Measurements from ENCODE around the gene IRS2.

- TF ChIP-seq CHD2 (IDR thresholded peaks at IDR 0.05; ENCODE audit: low read length, partially characterized antibody) = no peak
- TF ChIP-seq RXRA (IDR thresholded peaks at IDR 0.05; ENCODE audit: borderline replicate concordance, low read depth) = no peak
- no peak for TF ChIP-seq TCF12 (IDR thresholded peaks at IDR 0.05)
- no peak for TF ChIP-seq FOSL2 (IDR thresholded peaks at IDR 0.05; ENCODE audit: borderline replicate concordance, low read depth)
- TF ChIP-seq, protein P1, sequence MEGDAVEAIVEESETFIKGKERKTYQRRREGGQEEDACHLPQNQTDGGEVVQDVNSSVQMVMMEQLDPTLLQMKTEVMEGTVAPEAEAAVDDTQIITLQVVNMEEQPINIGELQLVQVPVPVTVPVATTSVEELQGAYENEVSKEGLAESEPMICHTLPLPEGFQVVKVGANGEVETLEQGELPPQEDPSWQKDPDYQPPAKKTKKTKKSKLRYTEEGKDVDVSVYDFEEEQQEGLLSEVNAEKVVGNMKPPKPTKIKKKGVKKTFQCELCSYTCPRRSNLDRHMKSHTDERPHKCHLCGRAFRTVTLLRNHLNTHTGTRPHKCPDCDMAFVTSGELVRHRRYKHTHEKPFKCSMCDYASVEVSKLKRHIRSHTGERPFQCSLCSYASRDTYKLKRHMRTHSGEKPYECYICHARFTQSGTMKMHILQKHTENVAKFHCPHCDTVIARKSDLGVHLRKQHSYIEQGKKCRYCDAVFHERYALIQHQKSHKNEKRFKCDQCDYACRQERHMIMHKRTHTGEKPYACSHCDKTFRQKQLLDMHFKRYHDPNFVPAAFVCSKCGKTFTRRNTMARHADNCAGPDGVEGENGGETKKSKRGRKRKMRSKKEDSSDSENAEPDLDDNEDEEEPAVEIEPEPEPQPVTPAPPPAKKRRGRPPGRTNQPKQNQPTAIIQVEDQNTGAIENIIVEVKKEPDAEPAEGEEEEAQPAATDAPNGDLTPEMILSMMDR (IDR thresholded peaks at IDR 0.05) = no peak
- no peak for TF ChIP-seq TAF1 (IDR thresholded peaks at IDR 0.05; ENCODE audit: borderline replicate concordance, low read depth, low read length)
- TF ChIP-seq RCOR1 (IDR thresholded peaks at IDR 0.05; ENCODE audit: low read length) = no peak
Measured at GRCh38 chr13:109767023-109767422, 19.4 kb downstream of the IRS2 start.

Measured in SK-N-SH (cell line).